Measurements from ENCODE around the gene DHRS3.
"Not testable (repeated sequence)": the region's sequence is repeated elsewhere in the genome, so short reads cannot be mapped to it uniquely, and the experiment has no call there.

DHRS3 gene

GRCh38 chr1:12573015-12573825, 44.8 kb downstream of the DHRS3 start:
- no peak for DNase-seq

DNA sequence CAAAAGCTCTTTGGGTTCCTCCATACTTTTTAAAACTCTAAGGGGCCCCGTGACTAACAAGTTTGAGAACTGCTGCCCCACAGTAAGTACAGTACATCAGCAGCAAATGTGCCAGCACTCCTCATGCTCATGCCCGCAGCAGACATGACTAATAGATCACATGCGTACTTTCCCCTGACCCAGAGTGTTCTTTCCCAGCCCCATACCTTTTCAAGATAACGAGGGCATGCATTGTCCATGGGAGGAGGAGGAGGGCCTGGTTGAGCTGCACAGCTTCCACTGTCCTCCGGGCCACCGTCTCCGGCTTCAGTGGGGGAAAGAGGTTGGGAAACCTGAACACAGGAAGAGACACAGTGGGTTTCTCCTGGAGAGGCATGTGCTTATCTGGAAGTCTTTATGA, 45.5 kb downstream of the DHRS3 start:
- no peak for DNase-seq

GRCh38 chr1:12570291-12570690, 47.7 kb downstream of the DHRS3 start:
- DNase-seq: no peak

DNA sequence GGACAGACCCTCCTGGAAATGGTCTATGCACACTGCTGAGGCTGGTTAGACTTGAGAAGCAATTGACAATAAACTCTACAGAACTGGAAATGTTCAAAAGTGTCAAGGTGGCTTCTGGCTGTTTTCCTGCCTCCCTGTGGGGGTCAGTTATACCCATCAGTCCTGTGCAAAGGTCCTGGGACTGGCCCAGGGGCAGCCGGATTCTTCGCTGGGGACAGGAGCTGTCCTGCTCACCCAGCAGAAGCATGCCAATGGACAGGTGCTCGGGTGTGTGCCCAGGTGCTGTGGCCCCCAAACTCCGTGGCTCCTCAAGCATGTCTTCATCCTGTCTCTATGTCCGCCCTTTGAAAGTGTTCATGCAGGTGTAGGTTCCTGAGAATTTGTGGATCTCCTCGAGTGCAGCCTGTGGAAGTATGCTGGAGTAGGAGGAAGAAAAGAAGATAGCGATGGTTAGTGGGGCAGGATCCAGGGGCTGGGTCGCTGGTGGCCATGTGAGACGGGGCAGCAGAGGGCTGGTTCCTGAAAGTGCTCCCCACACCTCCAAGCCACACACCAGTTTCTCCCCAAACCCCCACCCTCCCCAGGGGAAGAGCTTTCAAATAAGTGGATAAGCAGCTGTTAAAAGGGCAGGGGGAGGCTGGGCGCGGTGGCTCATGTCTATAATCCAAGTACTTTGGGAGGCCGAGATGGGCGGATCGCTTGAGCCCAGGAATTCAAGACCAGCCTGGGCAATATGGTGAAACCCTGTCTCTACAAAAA, 49.8 kb downstream of the DHRS3 start:
- no peak for DNase-seq

- DNase-seq: no peak
These were observed 50.7 kb downstream of the DHRS3 start for GRCh38 chr1:12567288-12567819.

- DNase-seq: no peak
These were observed 51.3 kb downstream of the DHRS3 start for GRCh38 chr1:12566484-12567287.

DNA sequence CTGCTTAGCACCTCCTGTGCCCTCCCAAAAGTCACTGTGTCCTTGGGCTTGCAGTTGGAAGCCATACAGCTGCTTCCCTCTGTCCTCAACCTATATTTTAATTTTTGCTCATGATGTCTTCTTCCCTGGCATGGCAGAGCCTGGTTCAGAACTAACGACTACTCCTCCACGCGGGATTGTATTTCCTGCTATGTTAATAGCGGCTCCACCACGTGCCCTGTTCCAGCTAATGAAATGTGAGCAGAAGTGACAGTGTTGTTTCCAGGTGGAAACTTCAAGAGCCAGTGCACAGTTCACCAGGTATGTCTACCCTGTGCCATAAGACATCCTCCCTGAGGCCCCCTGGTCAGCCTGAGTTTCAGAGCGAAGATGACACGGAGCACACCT, 52.1 kb downstream of the DHRS3 start:
- DNase-seq: no peak

GRCh38 chr1:12565094-12565965, 52.7 kb downstream of the DHRS3 start:
- no peak for DNase-seq

DNA sequence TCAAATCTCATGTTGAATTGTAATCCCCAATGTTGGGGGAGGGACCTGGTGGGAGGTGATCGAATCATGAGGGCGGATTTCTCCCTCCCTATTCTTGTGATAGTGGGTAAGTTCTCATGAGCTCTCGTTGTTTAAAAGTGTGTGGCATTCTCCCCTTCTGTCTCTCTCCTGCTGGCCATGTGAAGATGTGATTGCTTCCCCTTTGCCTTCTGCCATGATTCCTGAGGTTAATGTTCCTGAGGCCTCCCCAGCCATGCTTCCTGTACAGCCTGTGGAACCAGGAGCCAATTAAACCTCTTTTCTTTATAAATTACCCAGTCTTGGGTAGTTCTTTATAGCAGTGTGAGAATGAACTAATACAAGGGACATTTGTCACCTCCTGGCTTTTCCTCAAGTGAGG, 53.8 kb downstream of the DHRS3 start:
- DNase-seq: not testable (repeated sequence)

GRCh38 chr1:12562955-12563576, 54.9 kb downstream of the DHRS3 start:
- no peak for DNase-seq

GRCh38 chr1:12561121-12561520, 56.9 kb downstream of the DHRS3 start:
- no peak for DNase-seq

DNA sequence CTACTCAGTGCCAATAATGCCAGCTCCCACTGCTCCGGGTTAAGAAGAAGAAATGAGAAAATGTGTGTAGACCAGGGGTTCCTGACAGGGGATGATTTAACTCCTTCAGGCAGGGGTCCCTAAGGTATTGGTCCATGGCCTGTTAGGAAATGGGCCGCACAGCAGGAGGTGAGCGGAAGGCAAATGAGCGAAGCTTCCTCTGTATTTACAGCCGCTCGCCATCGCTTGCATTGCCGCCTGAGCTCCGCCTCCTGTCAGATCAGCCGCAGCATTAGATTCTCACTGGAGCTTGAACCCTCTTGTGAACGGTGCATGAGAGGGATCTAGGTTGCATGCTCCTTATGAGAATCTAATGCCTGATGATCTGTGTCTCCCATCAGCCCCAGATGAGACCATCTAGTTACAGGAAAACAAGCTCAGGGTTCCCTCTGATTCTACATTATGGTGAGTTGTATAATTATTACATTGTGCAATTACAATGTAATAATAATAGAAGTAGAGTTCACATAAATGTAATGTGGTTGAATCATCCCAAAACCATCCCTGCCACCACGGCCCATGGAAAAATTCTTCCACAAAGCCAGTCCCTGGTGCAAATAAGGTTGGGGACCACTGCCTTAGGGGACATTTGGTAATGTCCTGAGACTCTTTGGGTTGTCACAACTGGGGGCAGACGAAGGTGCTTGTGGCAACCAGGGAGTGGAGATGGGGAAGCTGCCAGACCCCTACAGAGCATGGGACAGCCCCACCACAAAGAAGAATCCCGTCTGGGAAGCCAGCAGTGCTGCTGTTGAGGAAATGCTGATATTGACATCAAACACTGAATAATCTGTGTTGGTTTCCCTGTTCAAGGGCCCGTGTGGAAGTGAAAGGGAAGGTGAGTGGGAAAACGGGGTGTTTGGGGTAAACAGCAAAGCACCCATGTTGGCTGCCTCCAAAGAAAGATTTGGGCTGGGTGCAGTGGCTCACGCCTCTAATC, 60.8 kb downstream of the DHRS3 start:
- DNase-seq: no peak

DNA sequence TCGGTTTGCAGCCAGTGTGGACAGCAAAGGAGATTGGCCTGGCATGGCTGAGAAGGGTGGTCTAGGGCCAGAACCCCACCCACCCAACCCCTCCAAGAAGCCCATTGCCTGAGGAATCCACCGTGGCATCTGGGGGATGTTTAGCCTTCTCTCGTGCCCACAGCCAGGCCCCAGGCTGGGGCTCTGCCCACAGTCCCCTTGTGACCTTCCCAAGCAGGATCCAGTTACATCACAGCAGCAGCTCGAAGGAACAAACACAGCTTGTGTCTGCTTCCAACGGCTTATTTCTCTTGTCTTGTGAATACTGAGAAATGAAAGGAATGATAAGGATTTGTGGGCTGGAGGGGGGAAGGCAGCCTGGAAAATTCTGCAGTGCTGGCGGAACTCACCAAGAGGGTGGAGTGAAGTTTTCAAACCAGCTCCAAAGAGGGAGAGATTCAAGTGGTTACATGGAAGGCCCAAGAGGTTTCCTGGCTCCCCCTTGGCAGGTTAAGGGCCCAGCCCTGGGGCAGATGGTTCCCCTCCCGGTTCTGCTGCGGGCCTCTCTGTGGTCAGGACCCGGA, 61.6 kb downstream of the DHRS3 start:
- no peak for DNase-seq

GRCh38 chr1:12555411-12556367, 62.3 kb downstream of the DHRS3 start:
- no peak for DNase-seq

DNA sequence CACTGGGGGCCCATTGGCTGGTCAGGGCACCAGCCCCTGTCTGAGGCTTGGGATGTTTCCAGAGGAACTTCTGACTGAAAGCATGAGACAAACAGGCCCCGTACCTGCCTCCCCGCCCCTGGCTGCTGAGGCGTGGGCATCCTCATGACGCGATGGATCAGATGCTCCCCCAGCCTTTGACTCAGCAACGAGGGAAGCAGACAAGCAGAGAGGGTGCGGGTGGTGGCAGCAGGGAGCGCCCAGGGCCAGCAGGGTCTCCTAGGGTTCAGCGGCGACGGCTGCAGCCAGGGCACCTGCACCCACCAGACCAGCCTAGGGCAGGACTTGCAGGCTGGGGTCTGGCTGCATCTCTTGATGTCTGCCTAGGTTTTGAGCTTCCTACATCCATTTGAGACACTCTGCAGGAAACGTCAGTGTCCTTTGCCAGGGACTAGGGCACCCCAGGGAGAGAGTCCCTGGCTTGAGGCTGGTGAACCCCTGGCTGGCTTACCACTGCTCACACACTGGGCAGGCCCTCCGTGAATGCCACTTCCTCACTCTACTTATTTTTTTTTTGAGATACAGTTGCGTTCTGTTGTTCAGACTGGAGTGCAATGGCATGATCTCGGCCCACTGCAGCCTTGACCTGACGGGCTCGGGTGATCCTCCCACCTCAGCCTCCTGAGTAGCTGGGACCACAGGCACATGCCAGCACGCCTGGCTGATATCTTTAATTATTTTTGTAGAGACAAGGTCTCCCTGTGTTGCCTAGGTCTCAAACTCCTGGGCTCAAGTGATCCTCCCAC, 63.3 kb downstream of the DHRS3 start:
- DNase-seq: no peak

- no peak for DNase-seq
These were observed 64.0 kb downstream of the DHRS3 start for GRCh38 chr1:12553963-12554362.

DNA sequence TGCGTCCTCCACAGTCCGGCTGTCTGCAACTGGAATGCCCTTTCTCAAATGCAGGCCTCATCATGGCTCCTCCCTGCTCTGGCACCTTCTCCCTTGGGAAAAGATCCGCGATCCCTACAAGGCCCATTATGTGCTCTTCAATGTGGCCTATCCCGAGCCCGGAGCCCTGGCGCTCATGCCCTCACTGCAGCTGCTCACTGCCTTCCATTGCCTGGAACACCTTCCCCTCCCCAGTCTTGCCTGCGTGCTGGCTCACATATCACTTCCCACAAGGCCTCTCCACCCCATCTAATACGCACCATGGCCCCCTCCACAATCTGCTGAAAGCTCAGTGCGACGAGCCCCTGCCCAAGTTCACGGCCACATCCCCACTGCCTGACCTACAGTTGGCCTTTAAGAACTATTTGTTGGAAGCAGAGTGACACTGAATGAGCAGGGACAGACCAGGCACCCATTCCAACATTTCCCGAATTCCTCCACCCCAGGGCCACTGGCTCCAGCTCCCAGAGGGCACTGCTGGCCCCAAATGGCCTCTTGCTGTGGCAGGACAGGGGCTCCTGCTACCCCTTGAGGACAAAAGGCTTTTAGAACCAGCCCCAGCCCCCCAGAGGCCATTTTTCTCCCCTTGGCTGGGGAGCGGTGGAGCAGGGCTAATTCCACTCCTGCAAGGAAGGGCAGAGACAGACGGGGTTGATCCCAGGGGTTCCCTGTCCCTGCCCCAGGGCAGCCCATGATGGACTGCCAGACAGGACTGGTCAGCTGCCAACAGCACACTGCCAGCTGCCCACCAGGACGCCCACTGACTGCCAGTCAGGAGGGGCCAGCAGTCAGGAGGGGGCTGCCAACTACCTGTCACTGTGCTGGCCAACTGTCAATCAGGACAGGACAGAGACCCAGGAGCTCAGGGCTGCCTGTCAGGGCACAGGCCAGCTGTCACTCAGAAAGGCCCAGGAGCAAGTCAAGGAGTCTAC, 64.8 kb downstream of the DHRS3 start:
- no peak for DNase-seq
